ENCODE data around the gene SETMAR.

The SETMAR gene

DNA sequence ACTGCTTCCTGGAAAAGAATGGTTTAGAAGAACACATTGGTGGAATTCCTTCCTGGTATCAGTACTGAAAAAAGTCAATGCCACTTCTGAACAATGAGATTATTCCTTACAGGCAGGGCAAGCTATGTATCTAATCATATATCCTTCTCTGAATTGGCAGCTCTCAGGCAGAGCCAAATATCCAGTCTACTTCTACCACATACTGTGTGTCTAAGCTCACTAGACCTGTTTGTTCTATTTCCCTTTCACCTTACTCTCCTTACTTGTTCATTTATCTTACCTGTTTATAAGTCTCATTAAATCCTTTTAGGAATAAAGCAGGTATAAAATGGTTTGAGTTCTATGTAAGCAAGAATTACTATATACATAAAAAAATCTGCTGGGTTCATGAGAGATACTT lies 8.3 kb downstream of the SETMAR start:
- H3K18ac ChIP-seq (ENCODE audit: low read length): no peak overlapping the region
- no peak overlapping the region for H2BK12ac ChIP-seq (ENCODE audit: low read length)
- peaks cover 2% of the 10 kb centered on the region for H3K79me1 ChIP-seq (ENCODE audit: low read length)
- DNase-seq: no peak
- no peak overlapping the region for H2AK5ac ChIP-seq (ENCODE audit: low read length)
- no peak overlapping the region for H2BK5ac ChIP-seq (ENCODE audit: low read depth, low read length, poor library complexity)
- no peak overlapping the region for H2BK120ac ChIP-seq (ENCODE audit: insufficient read depth, low read length, poor library complexity)
- no peak overlapping the region for H3K4ac ChIP-seq (ENCODE audit: low read depth, low read length)
- no peak overlapping the region for H4K12ac ChIP-seq (ENCODE audit: low read depth, low read length)
- no peak overlapping the region for H3K27ac ChIP-seq (ENCODE audit: low read depth, low read length)
- peaks cover 0 to 4% of the 10 kb centered on the region in 2 experiments for H3K4me1 ChIP-seq (ENCODE audit: control insufficient read depth in 1 of 2, insufficient read depth in 2 of 2, low read length in 2 of 2)
- no peak overlapping the region for H3K14ac ChIP-seq (ENCODE audit: low read length)
- no peak overlapping the region for H2AFZ ChIP-seq (ENCODE audit: insufficient read depth, low read length, poor library complexity)
- H4K8ac ChIP-seq (ENCODE audit: low read depth, low read length): no peak overlapping the region
- H3K9ac ChIP-seq (ENCODE audit: low read length): no peak overlapping the region
- no peak overlapping the region for H4K91ac ChIP-seq (ENCODE audit: low read depth, low read length)
- H3K27me3 ChIP-seq (ENCODE audit: insufficient read depth, low read length): no peaks in the 10 kb centered on the region
- no peak overlapping the region for H3K23ac ChIP-seq (ENCODE audit: low read length)
- H3K36me3 ChIP-seq (ENCODE audit: control insufficient read depth in 1 of 2, insufficient read depth in 2 of 2, low read length in 2 of 2): peaks cover under 1 to 2% of the 10 kb centered on the region in 2 experiments
- H3K4me3 ChIP-seq (ENCODE audit: low read depth, low read length): no peak overlapping the region
- H3K79me2 ChIP-seq (ENCODE audit: control insufficient read depth, insufficient read depth, low read length, poor library complexity): no peaks in the 10 kb centered on the region
- H3K4me2 ChIP-seq (ENCODE audit: low read length): no peak overlapping the region
- no peaks in the 10 kb centered on the region for H3K9me3 ChIP-seq (ENCODE audit: insufficient read depth, low read depth, low read length)

DNA sequence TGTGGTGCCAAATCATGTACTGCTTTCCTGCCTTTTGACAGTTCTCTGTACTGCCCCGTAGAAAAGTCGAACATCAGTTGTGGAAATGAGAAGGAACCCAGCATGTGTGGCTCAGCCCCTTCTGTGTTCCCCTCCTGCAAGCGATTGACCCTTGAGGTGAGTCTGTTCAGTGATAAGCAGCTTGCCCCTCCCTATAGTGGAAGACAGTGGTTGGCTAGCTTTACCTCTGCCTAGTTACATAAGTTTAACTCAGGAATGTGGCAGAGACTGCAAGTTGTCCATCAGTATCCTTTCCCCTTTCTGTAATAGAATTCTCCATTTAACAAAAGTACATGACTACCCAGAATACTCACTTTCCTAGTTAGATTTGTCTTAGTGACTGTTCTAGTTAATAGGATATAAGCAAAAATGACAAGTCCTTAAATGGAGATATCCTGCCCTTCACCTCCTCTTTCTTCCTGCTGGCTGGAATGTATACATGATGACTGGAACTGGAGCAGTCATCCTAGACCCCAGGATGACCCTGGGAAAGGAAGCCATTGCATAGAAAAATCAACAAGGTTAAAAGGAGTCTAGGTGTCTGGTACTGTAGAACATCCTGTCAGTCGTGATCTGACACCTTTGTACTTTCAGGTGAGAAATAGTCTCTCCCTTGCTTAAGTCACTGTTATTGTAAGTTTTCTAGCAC lies 10.6 kb downstream of the SETMAR start:
- Histone ChIP-seq H3K4me2 (ENCODE audit: low read length) (no peak overlapping the region), H4K91ac (ENCODE audit: low read depth, low read length) (no peak overlapping the region), H3K9ac (ENCODE audit: low read length) (no peak overlapping the region), H3K79me1 (ENCODE audit: low read length) (peaks cover 2% of the 10 kb centered on the region), H3K27me3 (ENCODE audit: insufficient read depth, low read length) (no peaks in the 10 kb centered on the region), H3K18ac (ENCODE audit: low read length) (no peak overlapping the region), H2AFZ (ENCODE audit: insufficient read depth, low read length, poor library complexity) (no peak overlapping the region), H2BK12ac (ENCODE audit: low read length) (no peak overlapping the region), H3K9me3 (ENCODE audit: insufficient read depth, low read depth, low read length) (no peaks in the 10 kb centered on the region), H3K4ac (ENCODE audit: low read depth, low read length) (no peak overlapping the region), H2BK5ac (ENCODE audit: low read depth, low read length, poor library complexity) (no peak overlapping the region), H4K12ac (ENCODE audit: low read depth, low read length) (no peak overlapping the region), H3K4me1 (ENCODE audit: control insufficient read depth in 1 of 2, insufficient read depth in 2 of 2, low read length in 2 of 2) (peaks cover 0 to under 1% of the 10 kb centered on the region in 2 experiments), H3K36me3 (ENCODE audit: control insufficient read depth in 1 of 2, insufficient read depth in 2 of 2, low read length in 2 of 2) (peaks cover 5 to 8% of the 10 kb centered on the region in 2 experiments), H3K23ac (ENCODE audit: low read length) (no peak overlapping the region), H3K27ac (ENCODE audit: low read depth, low read length) (no peak overlapping the region), H3K79me2 (ENCODE audit: control insufficient read depth, insufficient read depth, low read length, poor library complexity) (no peaks in the 10 kb centered on the region), H2AK5ac (ENCODE audit: low read length) (no peak overlapping the region), H3K14ac (ENCODE audit: low read length) (no peak overlapping the region), H3K4me3 (ENCODE audit: low read depth, low read length) (no peak overlapping the region), H2BK120ac (ENCODE audit: insufficient read depth, low read length, poor library complexity) (no peak overlapping the region), H4K8ac (ENCODE audit: low read depth, low read length) (no peak overlapping the region)
- no peak for DNase-seq
- no CpG with 5 or more reads among the region's 4 CpGs for WGBS (ENCODE audit: extremely low coverage, insufficient coverage, insufficient read length)

DNA sequence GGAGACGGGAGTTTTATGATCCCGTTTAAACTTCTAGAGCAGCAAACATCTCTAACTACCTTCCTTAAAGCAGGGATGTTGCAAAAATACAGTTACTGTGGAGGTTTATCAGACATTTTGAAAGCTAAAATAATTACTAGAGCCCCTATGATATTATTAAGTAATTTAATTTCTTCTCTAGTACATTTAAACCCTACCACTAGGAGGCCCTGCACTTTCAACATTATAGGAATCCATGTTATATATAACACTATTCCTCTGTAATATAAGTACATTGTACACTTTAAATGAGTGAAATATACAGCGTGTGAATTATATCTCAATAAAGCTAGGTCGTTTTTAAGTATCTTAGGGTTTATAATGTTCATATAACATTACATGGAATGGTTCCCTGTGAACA lies 11.5 kb downstream of the SETMAR start:
- Histone ChIP-seq H3K18ac (ENCODE audit: low read length) (no peak overlapping the region), H3K9ac (ENCODE audit: low read length) (no peak overlapping the region), H3K9me3 (ENCODE audit: insufficient read depth, low read depth, low read length) (no peaks in the 10 kb centered on the region), H2BK5ac (ENCODE audit: low read depth, low read length, poor library complexity) (no peak overlapping the region), H3K4me2 (ENCODE audit: low read length) (no peak overlapping the region), H3K4ac (ENCODE audit: low read depth, low read length) (no peak overlapping the region), H3K79me1 (ENCODE audit: low read length) (no peaks in the 10 kb centered on the region), H3K4me3 (ENCODE audit: low read depth, low read length) (no peak overlapping the region), H2AK5ac (ENCODE audit: low read length) (no peak overlapping the region), H3K36me3 (ENCODE audit: control insufficient read depth in 1 of 2, insufficient read depth in 2 of 2, low read length in 2 of 2) (peaks cover 5 to 8% of the 10 kb centered on the region in 2 experiments), H2BK12ac (ENCODE audit: low read length) (no peak overlapping the region), H3K27me3 (ENCODE audit: insufficient read depth, low read length) (no peaks in the 10 kb centered on the region), H3K27ac (ENCODE audit: low read depth, low read length) (no peak overlapping the region), H4K12ac (ENCODE audit: low read depth, low read length) (no peak overlapping the region), H3K14ac (ENCODE audit: low read length) (no peak overlapping the region), H2BK120ac (ENCODE audit: insufficient read depth, low read length, poor library complexity) (no peak overlapping the region), H3K23ac (ENCODE audit: low read length) (no peak overlapping the region), H4K91ac (ENCODE audit: low read depth, low read length) (no peak overlapping the region), H3K4me1 (ENCODE audit: control insufficient read depth in 1 of 2, insufficient read depth in 2 of 2, low read length in 2 of 2) (no peaks in the 10 kb centered on the region), H2AFZ (ENCODE audit: insufficient read depth, low read length, poor library complexity) (no peak overlapping the region), H3K79me2 (ENCODE audit: control insufficient read depth, insufficient read depth, low read length, poor library complexity) (no peaks in the 10 kb centered on the region), H4K8ac (ENCODE audit: low read depth, low read length) (no peak overlapping the region)
- no peak for DNase-seq
- no CpG with 5 or more reads among the region's 4 CpGs for WGBS (ENCODE audit: extremely low coverage, insufficient coverage, insufficient read length)

DNA sequence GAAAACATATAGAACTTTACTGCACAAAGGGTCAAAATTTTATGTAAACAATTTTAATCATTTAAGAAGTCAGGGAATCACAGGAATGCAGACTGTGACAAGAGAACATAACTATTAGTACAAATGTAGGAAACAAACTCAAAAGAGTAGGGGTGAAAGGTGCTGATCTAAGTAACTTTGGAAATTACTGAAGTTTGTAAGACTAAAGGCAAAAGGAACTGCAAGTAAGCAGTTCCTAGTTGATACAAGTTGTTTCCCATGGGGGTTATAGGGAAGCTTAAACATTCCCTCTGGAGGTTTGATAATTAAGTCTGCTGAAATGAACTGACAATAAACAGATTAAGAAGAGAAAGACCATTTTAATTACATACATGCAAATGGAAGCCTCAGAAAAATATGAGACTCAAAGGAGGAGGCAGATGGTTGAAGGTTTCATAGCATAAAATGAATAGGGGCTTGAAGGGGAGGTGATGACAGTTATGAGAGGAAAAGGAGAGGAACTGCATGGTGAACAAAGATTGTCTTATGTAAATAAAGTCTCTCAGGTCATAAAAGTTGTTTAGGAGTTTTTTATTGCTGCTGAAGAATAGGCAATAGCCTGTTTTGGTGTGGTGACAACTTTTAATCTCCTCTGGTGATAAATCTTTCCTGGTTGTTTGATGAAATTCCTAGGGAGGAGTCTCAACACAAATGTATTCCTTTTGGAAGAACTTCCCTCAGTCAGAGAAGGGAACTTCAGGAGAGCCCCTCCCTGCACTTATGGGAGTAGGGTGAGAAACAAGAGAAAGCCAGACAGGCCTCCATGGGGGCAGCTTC lies 17.1 kb downstream of the SETMAR start:
- no peak overlapping the region for H3K4me2 ChIP-seq (ENCODE audit: low read length)
- no peak overlapping the region for H2AK5ac ChIP-seq (ENCODE audit: low read length)
- H3K27me3 ChIP-seq (ENCODE audit: insufficient read depth, low read length): no peaks in the 10 kb centered on the region
- H3K18ac ChIP-seq (ENCODE audit: low read length): no peak overlapping the region
- no peak overlapping the region for H2BK120ac ChIP-seq (ENCODE audit: insufficient read depth, low read length, poor library complexity)
- H4K91ac ChIP-seq (ENCODE audit: low read depth, low read length): no peak overlapping the region
- no peak overlapping the region for H3K23ac ChIP-seq (ENCODE audit: low read length)
- H3K4ac ChIP-seq (ENCODE audit: low read depth, low read length): no peak overlapping the region
- no peaks in the 10 kb centered on the region for H3K79me1 ChIP-seq (ENCODE audit: low read length)
- H3K36me3 ChIP-seq (ENCODE audit: control insufficient read depth in 1 of 2, insufficient read depth in 2 of 2, low read length in 2 of 2): peaks cover 5 to 8% of the 10 kb centered on the region in 2 experiments
- no peak overlapping the region for H3K9ac ChIP-seq (ENCODE audit: low read length)
- no peak overlapping the region for H4K12ac ChIP-seq (ENCODE audit: low read depth, low read length)
- no peak overlapping the region for H3K27ac ChIP-seq (ENCODE audit: low read depth, low read length)
- H3K4me1 ChIP-seq (ENCODE audit: control insufficient read depth in 1 of 2, insufficient read depth in 2 of 2, low read length in 2 of 2): no peaks in the 10 kb centered on the region
- H4K8ac ChIP-seq (ENCODE audit: low read depth, low read length): no peak overlapping the region
- H2BK5ac ChIP-seq (ENCODE audit: low read depth, low read length, poor library complexity): no peak overlapping the region
- H3K9me3 ChIP-seq (ENCODE audit: insufficient read depth, low read depth, low read length): no peaks in the 10 kb centered on the region
- no peak overlapping the region for H3K14ac ChIP-seq (ENCODE audit: low read length)
- no peak overlapping the region for H2BK12ac ChIP-seq (ENCODE audit: low read length)
- no peak for DNase-seq
- no peaks in the 10 kb centered on the region for H3K79me2 ChIP-seq (ENCODE audit: control insufficient read depth, insufficient read depth, low read length, poor library complexity)
- no peak overlapping the region for H2AFZ ChIP-seq (ENCODE audit: insufficient read depth, low read length, poor library complexity)
- no peak overlapping the region for H3K4me3 ChIP-seq (ENCODE audit: low read depth, low read length)

Measured in trophoblast cell (in vitro differentiated cells and primary cell).